ENCODE data around the gene IFNA13.

The IFNA13 gene

DNA sequence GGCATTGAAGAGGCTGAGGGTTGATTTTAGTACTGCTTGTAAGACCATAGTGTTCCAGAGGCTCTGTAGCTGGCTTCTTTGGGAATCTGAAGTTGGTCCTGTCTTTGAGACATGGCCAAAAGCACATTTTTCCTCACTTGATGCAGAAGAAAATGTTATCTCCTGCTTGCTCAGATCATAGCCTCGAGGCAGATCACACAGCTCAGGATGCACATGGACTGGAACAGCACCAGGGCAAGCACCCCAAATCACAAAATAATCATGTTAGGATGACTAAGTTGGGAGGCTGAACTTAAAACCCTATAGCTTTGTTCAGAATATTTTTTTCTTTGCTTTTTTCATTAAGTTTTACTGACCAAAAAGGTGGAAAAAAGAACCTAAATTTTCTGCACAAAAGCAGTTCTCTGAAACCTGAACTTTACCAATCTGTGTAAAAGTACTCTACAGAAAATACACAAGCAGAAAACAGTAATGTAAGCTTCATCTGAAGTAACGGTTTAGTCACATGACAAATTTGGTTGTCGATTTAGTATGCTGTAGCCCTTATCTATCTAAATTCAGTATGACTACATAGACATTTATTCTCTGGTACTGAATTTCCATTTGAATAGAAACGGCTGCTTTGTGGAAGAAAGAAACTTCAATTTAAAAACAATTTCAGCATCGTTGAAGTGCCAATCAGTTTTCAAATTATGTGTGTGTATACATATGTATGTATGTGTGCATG, 36.0 kb downstream of the IFNA13 start:
- TF ChIP-seq EZH2 (optimal IDR thresholded peaks at IDR 0.05; ENCODE audit: low read depth, low read length) (no peak), EZH2phosphoT487 (IDR thresholded peaks at IDR 0.05; ENCODE audit: low read length) (no peak)
- TF ChIP-seq, protein P1, sequence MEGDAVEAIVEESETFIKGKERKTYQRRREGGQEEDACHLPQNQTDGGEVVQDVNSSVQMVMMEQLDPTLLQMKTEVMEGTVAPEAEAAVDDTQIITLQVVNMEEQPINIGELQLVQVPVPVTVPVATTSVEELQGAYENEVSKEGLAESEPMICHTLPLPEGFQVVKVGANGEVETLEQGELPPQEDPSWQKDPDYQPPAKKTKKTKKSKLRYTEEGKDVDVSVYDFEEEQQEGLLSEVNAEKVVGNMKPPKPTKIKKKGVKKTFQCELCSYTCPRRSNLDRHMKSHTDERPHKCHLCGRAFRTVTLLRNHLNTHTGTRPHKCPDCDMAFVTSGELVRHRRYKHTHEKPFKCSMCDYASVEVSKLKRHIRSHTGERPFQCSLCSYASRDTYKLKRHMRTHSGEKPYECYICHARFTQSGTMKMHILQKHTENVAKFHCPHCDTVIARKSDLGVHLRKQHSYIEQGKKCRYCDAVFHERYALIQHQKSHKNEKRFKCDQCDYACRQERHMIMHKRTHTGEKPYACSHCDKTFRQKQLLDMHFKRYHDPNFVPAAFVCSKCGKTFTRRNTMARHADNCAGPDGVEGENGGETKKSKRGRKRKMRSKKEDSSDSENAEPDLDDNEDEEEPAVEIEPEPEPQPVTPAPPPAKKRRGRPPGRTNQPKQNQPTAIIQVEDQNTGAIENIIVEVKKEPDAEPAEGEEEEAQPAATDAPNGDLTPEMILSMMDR (IDR thresholded peaks at IDR 0.05; ENCODE audit: low read length), result no peak
- H3K9me2 ChIP-seq (replicated peaks; ENCODE audit: insufficient read depth, low read length), result no peaks in the 10 kb centered on the region
- no peaks in the 10 kb centered on the region for H3F3A ChIP-seq (ENCODE audit: insufficient read depth, low read length)
- DNase-seq, result no peak
- no peak overlapping the region for H2AFZ ChIP-seq (ENCODE audit: low read length)
- no peak overlapping the region for H3K27ac ChIP-seq (ENCODE audit: low read length)
- H3K79me2 ChIP-seq (ENCODE audit: low read length), result peaks cover 43% of the 10 kb centered on the region
- no peaks in the 10 kb centered on the region for H3K27me3 ChIP-seq (replicated peaks; ENCODE audit: insufficient read depth, low read length)
- H3K4me2 ChIP-seq (ENCODE audit: low read depth, low read length), result no peak overlapping the region
- H3K9ac ChIP-seq (ENCODE audit: low read length), result no peak overlapping the region
- 0 out of 2 replicates have a peak, but pooled peaks cover 2% of the 10 kb centered on the region for H4K20me1 ChIP-seq (ENCODE audit: insufficient read depth, low read length)
- no peak overlapping the region for H3K4me3 ChIP-seq (ENCODE audit: low read length)
- H3K9me3 ChIP-seq (replicated peaks; ENCODE audit: insufficient read depth, low read length), result no peaks in the 10 kb centered on the region
- H3K36me3 ChIP-seq (replicated peaks; ENCODE audit: insufficient read depth, low read length), result no peaks in the 10 kb centered on the region; the same call in 1 of the 2 replicates
- no peaks in the 10 kb centered on the region; the same call in 1 of the 2 replicates for H3K4me1 ChIP-seq (ENCODE audit: low read length)

DNA sequence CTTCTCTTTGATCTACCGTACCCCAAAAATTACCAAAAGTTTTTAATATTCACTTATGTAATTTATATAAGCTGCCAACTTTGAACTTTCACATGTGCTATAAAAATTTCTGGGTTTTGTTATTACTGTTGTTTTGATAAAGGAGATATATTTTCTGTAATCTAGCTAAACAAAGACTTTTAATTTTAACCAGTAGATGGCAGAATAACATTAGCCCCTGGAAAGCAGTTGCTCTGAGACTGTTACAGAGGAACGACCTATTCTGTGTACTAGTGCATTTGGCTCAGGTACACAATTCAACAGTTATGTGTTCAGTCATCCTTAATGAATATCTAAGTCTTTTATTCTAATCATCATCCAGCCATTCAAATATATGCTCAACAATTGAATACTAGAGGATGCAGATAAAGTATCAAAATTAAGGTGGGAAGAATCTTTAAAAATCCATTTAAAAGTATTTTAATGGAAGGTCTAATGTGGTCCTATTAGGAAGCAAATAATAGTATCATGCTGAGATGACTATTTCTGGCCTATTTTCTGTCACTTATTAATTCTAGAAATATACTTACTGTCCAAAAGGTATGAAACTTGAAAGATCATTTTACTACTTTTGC, 41.2 kb downstream of the IFNA13 start:
- H3K4me1 ChIP-seq (ENCODE audit: low read length), result no peaks in the 10 kb centered on the region
- no peaks in the 10 kb centered on the region for H3K9me3 ChIP-seq (replicated peaks; ENCODE audit: insufficient read depth, low read length)
- H3K36me3 ChIP-seq (replicated peaks; ENCODE audit: insufficient read depth, low read length), result no peaks in the 10 kb centered on the region
- H3K9ac ChIP-seq (ENCODE audit: low read length), result no peak overlapping the region
- H3K27ac ChIP-seq (ENCODE audit: low read length), result no peak overlapping the region
- H3K79me2 ChIP-seq (ENCODE audit: low read length), result peaks cover 9% of the 10 kb centered on the region
- peak; percentile 44 for DNase-seq
- TF ChIP-seq, protein P1 (IDR thresholded peaks at IDR 0.05; ENCODE audit: low read length), result peak; percentile 49
- no peak for TF ChIP-seq EZH2 (optimal IDR thresholded peaks at IDR 0.05; ENCODE audit: low read depth, low read length)
- no peak overlapping the region for H2AFZ ChIP-seq (ENCODE audit: low read length)
- H3F3A ChIP-seq (ENCODE audit: insufficient read depth, low read length), result no peaks in the 10 kb centered on the region
- H4K20me1 ChIP-seq (ENCODE audit: insufficient read depth, low read length), result peaks cover 4% of the 10 kb centered on the region; the same call in 1 of the 2 replicates
- H3K4me3 ChIP-seq (ENCODE audit: low read length), result no peak overlapping the region
- no peak overlapping the region for H3K4me2 ChIP-seq (ENCODE audit: low read depth, low read length)
- no peaks in the 10 kb centered on the region for H3K27me3 ChIP-seq (replicated peaks; ENCODE audit: insufficient read depth, low read length)
- H3K9me2 ChIP-seq (replicated peaks; ENCODE audit: insufficient read depth, low read length), result no peaks in the 10 kb centered on the region

DNA sequence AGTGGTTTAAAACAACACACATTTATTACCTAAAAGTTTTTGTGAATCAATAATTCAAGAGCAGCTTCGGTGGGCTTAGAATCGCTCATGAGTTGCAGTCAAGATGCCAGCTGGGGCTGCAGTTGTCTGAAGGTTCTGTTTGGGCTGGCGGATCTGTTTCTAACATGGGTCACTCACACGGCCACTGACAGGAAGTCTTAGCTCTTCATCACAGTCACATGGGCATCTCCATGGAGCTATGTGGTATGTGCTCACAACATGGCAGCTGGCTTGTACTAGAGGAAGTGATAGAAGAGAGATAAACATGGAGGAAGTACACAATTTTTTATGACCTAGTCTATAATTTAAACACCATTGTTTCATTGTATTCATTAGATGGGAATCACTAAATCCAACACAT, 43.8 kb downstream of the IFNA13 start:
- Histone ChIP-seq H2AFZ (ENCODE audit: low read length) (no peak overlapping the region), H3K79me2 (ENCODE audit: low read length) (no peaks in the 10 kb centered on the region), H3K9ac (ENCODE audit: low read length) (no peak overlapping the region), H3K36me3 (replicated peaks; ENCODE audit: insufficient read depth, low read length) (no peaks in the 10 kb centered on the region), H3K4me2 (ENCODE audit: low read depth, low read length) (no peak overlapping the region), H3F3A (ENCODE audit: insufficient read depth, low read length) (no peaks in the 10 kb centered on the region), H3K27me3 (replicated peaks; ENCODE audit: insufficient read depth, low read length) (no peaks in the 10 kb centered on the region), H4K20me1 (ENCODE audit: insufficient read depth, low read length) (peaks cover 4% of the 10 kb centered on the region; the same call in 1 of the 2 replicates), H3K9me3 (replicated peaks; ENCODE audit: insufficient read depth, low read length) (no peaks in the 10 kb centered on the region), H3K9me2 (replicated peaks; ENCODE audit: insufficient read depth, low read length) (no peaks in the 10 kb centered on the region), H3K27ac (ENCODE audit: low read length) (no peak overlapping the region), H3K4me3 (ENCODE audit: low read length) (no peak overlapping the region), H3K4me1 (ENCODE audit: low read length) (no peaks in the 10 kb centered on the region)
- TF ChIP-seq EZH2 (optimal IDR thresholded peaks at IDR 0.05; ENCODE audit: low read depth, low read length), result no peak
- TF ChIP-seq EZH2phosphoT487 (IDR thresholded peaks at IDR 0.05; ENCODE audit: low read length), result no peak
- TF ChIP-seq, protein P1 (IDR thresholded peaks at IDR 0.05; ENCODE audit: low read length), result no peak
- no peak for DNase-seq

Measured in MM.1S (cell line).